ENCODE measurements around the gene ADGRG6. TPM values are rescaled to one million over a fixed set of nuclear protein-coding genes. Genes with fewer than 3 reads are reported as not detected.

Gene ADGRG6
- total and polyA plus RNA-seq, 2 donors from 2014 or later = 2.6 to 32.8 TPM

DNA sequence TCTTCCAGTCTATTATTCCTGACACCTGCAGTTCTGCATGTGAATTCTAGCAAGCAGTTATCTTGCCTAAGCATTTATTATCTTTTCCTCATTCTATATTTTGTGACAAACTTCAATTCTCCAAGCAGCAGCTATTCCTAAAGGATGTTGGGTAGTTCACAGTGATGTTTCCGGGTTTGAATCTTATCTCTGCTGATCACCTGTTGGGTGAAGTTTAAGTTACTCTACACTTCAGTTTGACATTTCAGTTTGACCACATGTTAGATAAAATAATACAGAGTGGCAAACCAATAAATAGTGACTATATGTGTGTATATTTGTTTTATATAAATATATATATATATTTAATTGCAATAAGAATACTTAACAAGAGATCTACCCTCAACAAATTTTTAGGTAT, 168.6 kb downstream of the ADGRG6 start:
- no peak for FAIRE-seq
- H3K9me3 ChIP-seq (ENCODE audit: control insufficient read depth in 2 of 3, insufficient read depth in 1 of 3, low read length in 3 of 3) = no peaks in the 10 kb centered on the region
- H3K9ac ChIP-seq (ENCODE audit: low read length in 3 of 3) = no peak overlapping the region
- intact Hi-C loops (cut with DNase I) = no loop called here
- no peaks in the 10 kb centered on the region for H3K4me1 ChIP-seq (ENCODE audit: control insufficient read depth in 2 of 3, insufficient read depth in 2 of 3, low read depth in 1 of 3, low read length in 3 of 3)
- DNase-seq = no peak
- TF ChIP-seq, protein P1, sequence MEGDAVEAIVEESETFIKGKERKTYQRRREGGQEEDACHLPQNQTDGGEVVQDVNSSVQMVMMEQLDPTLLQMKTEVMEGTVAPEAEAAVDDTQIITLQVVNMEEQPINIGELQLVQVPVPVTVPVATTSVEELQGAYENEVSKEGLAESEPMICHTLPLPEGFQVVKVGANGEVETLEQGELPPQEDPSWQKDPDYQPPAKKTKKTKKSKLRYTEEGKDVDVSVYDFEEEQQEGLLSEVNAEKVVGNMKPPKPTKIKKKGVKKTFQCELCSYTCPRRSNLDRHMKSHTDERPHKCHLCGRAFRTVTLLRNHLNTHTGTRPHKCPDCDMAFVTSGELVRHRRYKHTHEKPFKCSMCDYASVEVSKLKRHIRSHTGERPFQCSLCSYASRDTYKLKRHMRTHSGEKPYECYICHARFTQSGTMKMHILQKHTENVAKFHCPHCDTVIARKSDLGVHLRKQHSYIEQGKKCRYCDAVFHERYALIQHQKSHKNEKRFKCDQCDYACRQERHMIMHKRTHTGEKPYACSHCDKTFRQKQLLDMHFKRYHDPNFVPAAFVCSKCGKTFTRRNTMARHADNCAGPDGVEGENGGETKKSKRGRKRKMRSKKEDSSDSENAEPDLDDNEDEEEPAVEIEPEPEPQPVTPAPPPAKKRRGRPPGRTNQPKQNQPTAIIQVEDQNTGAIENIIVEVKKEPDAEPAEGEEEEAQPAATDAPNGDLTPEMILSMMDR (IDR thresholded peaks at IDR 0.05; ENCODE audit: borderline replicate concordance, extremely low read depth, insufficient read depth) = no peak
- H3K27ac ChIP-seq (ENCODE audit: low read depth in 2 of 2, low read length in 2 of 2) = no peak overlapping the region
- no peaks in the 10 kb centered on the region for H3K27me3 ChIP-seq (ENCODE audit: control insufficient read depth, insufficient read depth, low read length)
- no peak overlapping the region for H3K4me3 ChIP-seq (ENCODE audit: low read length in 3 of 3)
- no peaks in the 10 kb centered on the region for H3K36me3 ChIP-seq (ENCODE audit: control insufficient read depth in 2 of 3, insufficient read depth in 3 of 3, low read length in 3 of 3)

DNA sequence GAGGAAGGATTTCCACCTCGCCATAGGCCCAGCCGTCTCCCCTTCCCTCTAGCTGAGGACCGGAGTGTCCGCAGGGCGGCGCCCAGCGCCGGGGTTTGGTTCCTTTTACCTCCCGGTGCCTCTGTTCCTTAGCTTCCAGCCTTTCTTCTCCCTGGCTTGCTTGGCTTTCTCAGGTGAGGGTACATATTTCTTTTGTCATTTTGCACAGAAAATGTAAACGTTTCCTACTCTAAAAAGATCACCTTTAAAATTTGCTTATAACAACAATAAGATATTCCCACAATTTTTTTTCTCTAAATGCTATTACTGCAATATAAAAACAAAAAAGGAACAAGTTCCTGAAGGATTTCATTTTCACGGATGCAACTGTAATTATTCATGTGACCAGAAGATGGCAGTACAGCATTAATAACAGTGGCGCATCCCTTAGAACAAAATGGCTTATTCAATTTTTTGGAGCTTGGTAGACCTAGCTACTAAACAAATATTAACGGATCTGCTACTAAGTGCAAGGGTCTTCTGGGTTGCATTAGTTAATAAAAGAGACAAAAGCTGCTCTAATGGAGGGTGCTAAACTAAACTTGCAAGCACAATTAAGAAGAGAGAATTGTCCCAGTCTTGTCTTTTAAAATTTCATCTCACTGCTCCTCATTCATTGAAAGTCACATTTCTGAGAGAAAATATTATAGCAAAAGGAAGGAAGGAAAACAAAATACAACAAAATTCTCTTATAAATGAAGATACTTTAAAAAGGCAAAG, 172.9 kb downstream of the ADGRG6 start:
- DNase-seq = peak; percentile 53 to 74 (median 55)

GRCh38 chr6:142476452-142476851, 174.6 kb downstream of the ADGRG6 start:
- no peak for FAIRE-seq
- Histone ChIP-seq H3K27me3 (ENCODE audit: control insufficient read depth, insufficient read depth, low read length) (no peaks in the 10 kb centered on the region), H3K9ac (ENCODE audit: low read length in 3 of 3) (no peak overlapping the region), H3K4me1 (ENCODE audit: control insufficient read depth in 2 of 3, insufficient read depth in 2 of 3, low read depth in 1 of 3, low read length in 3 of 3) (no peaks in the 10 kb centered on the region), H3K36me3 (ENCODE audit: control insufficient read depth in 2 of 3, insufficient read depth in 3 of 3, low read length in 3 of 3) (no peaks in the 10 kb centered on the region), H3K4me3 (ENCODE audit: low read length in 3 of 3) (no peak overlapping the region), H3K27ac (ENCODE audit: low read depth in 2 of 2, low read length in 2 of 2) (no peak overlapping the region), H3K9me3 (ENCODE audit: control insufficient read depth in 2 of 3, insufficient read depth in 1 of 3, low read length in 3 of 3) (no peaks in the 10 kb centered on the region)
- DNase-seq = no peak
- TF ChIP-seq, protein P1 (IDR thresholded peaks at IDR 0.05; ENCODE audit: borderline replicate concordance, extremely low read depth, insufficient read depth) = no peak
- intact Hi-C loops (cut with DNase I) = no loop called here

More for the DNA sequence above, 172.9 kb downstream of the ADGRG6 start:
- Histone ChIP-seq H3K27ac (ENCODE audit: low read depth in 2 of 2, low read length in 2 of 2) (no peak overlapping the region), H3K4me3 (ENCODE audit: low read length in 3 of 3) (no peak overlapping the region), H3K27me3 (ENCODE audit: control insufficient read depth, insufficient read depth, low read length) (no peaks in the 10 kb centered on the region), H3K4me1 (ENCODE audit: control insufficient read depth in 2 of 3, insufficient read depth in 2 of 3, low read depth in 1 of 3, low read length in 3 of 3) (no peaks in the 10 kb centered on the region), H3K9me3 (ENCODE audit: control insufficient read depth in 2 of 3, insufficient read depth in 1 of 3, low read length in 3 of 3) (no peaks in the 10 kb centered on the region), H3K9ac (ENCODE audit: low read length in 3 of 3) (no peak overlapping the region), H3K36me3 (ENCODE audit: control insufficient read depth in 2 of 3, insufficient read depth in 3 of 3, low read length in 3 of 3) (no peaks in the 10 kb centered on the region)
- intact Hi-C loops (cut with DNase I) = no loop called here
- FAIRE-seq = peak; percentile 95
- TF ChIP-seq, protein P1 (IDR thresholded peaks at IDR 0.05; ENCODE audit: borderline replicate concordance, extremely low read depth, insufficient read depth) = peak; percentile 71

Data from kidney (tissue), 14 donors.